Rectal smooth muscle tissue (tissue), 1 donor: ENCODE measurements around the gene TMEM18.

ENCODE experiments used
- H3K27ac ChIP-seq: one replicate; pipeline ENCODE4 v1.7.0; 2013; ENCODE audit warnings: low read depth, low read length, inconsistent platforms
- H3K27me3 ChIP-seq: one replicate; pipeline ENCODE4 v1.7.0; 2013; ENCODE audit warnings: low read length; ENCODE audit not compliant: control insufficient read depth, insufficient read depth
- H3K36me3 ChIP-seq: one replicate; pipeline ENCODE4 v1.7.0; 2013; ENCODE audit warnings: low read length; ENCODE audit not compliant: control insufficient read depth, insufficient read depth
- H3K4me1 ChIP-seq: one replicate; pipeline ENCODE4 v1.7.0; 2013; ENCODE audit warnings: low read length; ENCODE audit not compliant: control insufficient read depth, insufficient read depth
- H3K4me3 ChIP-seq: one replicate; pipeline ENCODE4 v1.7.0; 2013; ENCODE audit warnings: low read length
- H3K9ac ChIP-seq: one replicate; pipeline ENCODE4 v1.7.0; 2013; ENCODE audit warnings: low read length

Gene TMEM18

GRCh38 chr2:677056-677958 lies at the start of gene TMEM18:
Gene TMEM18 (minus strand): TSS chr2:677406. CDS start chr2:677345, 61 bp downstream.
- Histone ChIP-seq H3K27me3 (no peaks in the 10 kb centered on the region), H3K4me1 (peaks cover 3% of the 10 kb centered on the region)

GRCh38 chr2:726169-726568 lies 49.0 kb upstream of the TMEM18 start:
- no peaks in the 10 kb centered on the region for H3K4me1 ChIP-seq
- no peak overlapping the region for H3K27ac ChIP-seq
- H3K36me3 ChIP-seq: no peaks in the 10 kb centered on the region
- no peak overlapping the region for H3K4me3 ChIP-seq
- no peaks in the 10 kb centered on the region for H3K27me3 ChIP-seq
- no peak overlapping the region for H3K9ac ChIP-seq

More at GRCh38 chr2:677056-677958, at the start of gene TMEM18:
- H3K36me3 ChIP-seq: peaks cover 3% of the 10 kb centered on the region
- H3K9ac ChIP-seq: peak within 1 kb of the TSS; percentile 99
- peak within 1 kb of the TSS; percentile 92 for H3K4me3 ChIP-seq
- H3K27ac ChIP-seq: peak within 1 kb of the TSS; percentile 100

- no peaks in the 10 kb centered on the region for H3K27me3 ChIP-seq
- no peaks in the 10 kb centered on the region for H3K36me3 ChIP-seq
- no peak overlapping the region for H3K4me3 ChIP-seq
- H3K27ac ChIP-seq: no peak overlapping the region
- no peaks in the 10 kb centered on the region for H3K4me1 ChIP-seq
- no peak overlapping the region for H3K9ac ChIP-seq
Measured at GRCh38 chr2:725468-725867, 48.3 kb upstream of the TMEM18 start.

- Histone ChIP-seq H3K4me3 (no peak overlapping the region), H3K4me1 (no peaks in the 10 kb centered on the region), H3K27ac (no peak overlapping the region), H3K27me3 (peaks cover 3% of the 10 kb centered on the region), H3K9ac (no peak overlapping the region), H3K36me3 (no peaks in the 10 kb centered on the region)
Measured at GRCh38 chr2:723761-724160, 46.6 kb upstream of the TMEM18 start.

GRCh38 chr2:720842-721241 lies 43.6 kb upstream of the TMEM18 start:
- Histone ChIP-seq H3K4me3 (no peak overlapping the region), H3K27ac (no peak overlapping the region), H3K9ac (no peak overlapping the region), H3K4me1 (no peaks in the 10 kb centered on the region), H3K36me3 (no peaks in the 10 kb centered on the region), H3K27me3 (peaks cover 3% of the 10 kb centered on the region)

GRCh38 chr2:719734-720133 lies 42.5 kb upstream of the TMEM18 start:
- Histone ChIP-seq H3K4me3 (no peak overlapping the region), H3K9ac (no peak overlapping the region), H3K27me3 (peaks cover 3% of the 10 kb centered on the region), H3K27ac (no peak overlapping the region), H3K4me1 (no peaks in the 10 kb centered on the region), H3K36me3 (no peaks in the 10 kb centered on the region)

- Histone ChIP-seq H3K4me3 (no peak overlapping the region), H3K36me3 (no peaks in the 10 kb centered on the region)
Measured at GRCh38 chr2:719191-719590, 42.0 kb upstream of the TMEM18 start.

GRCh38 chr2:717661-718060 lies 40.5 kb upstream of the TMEM18 start:
- H3K9ac ChIP-seq: no peak overlapping the region
- H3K27me3 ChIP-seq: peaks cover 3% of the 10 kb centered on the region
- no peaks in the 10 kb centered on the region for H3K36me3 ChIP-seq
- H3K4me3 ChIP-seq: no peak overlapping the region
- H3K27ac ChIP-seq: no peak overlapping the region
- H3K4me1 ChIP-seq: no peaks in the 10 kb centered on the region

More at GRCh38 chr2:719191-719590, 42.0 kb upstream of the TMEM18 start:
- Histone ChIP-seq H3K4me1 (no peaks in the 10 kb centered on the region), H3K27ac (no peak overlapping the region), H3K9ac (no peak overlapping the region), H3K27me3 (peaks cover 3% of the 10 kb centered on the region)

- peaks cover 3% of the 10 kb centered on the region for H3K27me3 ChIP-seq
- no peaks in the 10 kb centered on the region for H3K4me1 ChIP-seq
- H3K36me3 ChIP-seq: no peaks in the 10 kb centered on the region
- no peak overlapping the region for H3K4me3 ChIP-seq
- H3K9ac ChIP-seq: no peak overlapping the region
- no peak overlapping the region for H3K27ac ChIP-seq
Measured at GRCh38 chr2:715854-716560, 38.8 kb upstream of the TMEM18 start.

- Histone ChIP-seq H3K4me3 (no peak overlapping the region), H3K36me3 (no peaks in the 10 kb centered on the region), H3K27me3 (peaks cover 3% of the 10 kb centered on the region), H3K27ac (no peak overlapping the region), H3K4me1 (no peaks in the 10 kb centered on the region), H3K9ac (no peak overlapping the region)
Measured at GRCh38 chr2:715038-715437, 37.8 kb upstream of the TMEM18 start.

GRCh38 chr2:714005-714741 lies 37.0 kb upstream of the TMEM18 start:
- no peaks in the 10 kb centered on the region for H3K27me3 ChIP-seq
- H3K4me1 ChIP-seq: no peaks in the 10 kb centered on the region
- no peak overlapping the region for H3K4me3 ChIP-seq
- no peak overlapping the region for H3K9ac ChIP-seq
- H3K36me3 ChIP-seq: no peaks in the 10 kb centered on the region
- H3K27ac ChIP-seq: no peak overlapping the region
